Ovary (tissue), 9 donors: ENCODE measurements around the gene GRHL3. TPM values are rescaled to one million over a fixed set of nuclear protein-coding genes. Genes with fewer than 3 reads are reported as not detected.

Source experiments
- DNase-seq, 5 donors: peaks; one replicate each; pipeline ENCODE4 v3.0.0-alpha.2; 2019 to 2020
- H3K27ac ChIP-seq, 2 donors: fragments of 200-600 bp; one replicate each; pipeline versions ENCODE4 v1.5.1 to v1.8.0; 2019 to 2022
- H3K27me3 ChIP-seq: fragments of 200-600 bp; one replicate; pipeline ENCODE4 v1.8.0; 2022
- H3K36me3 ChIP-seq: fragments of 200-600 bp; sonication (generic); one replicate; pipeline ENCODE4 v1.5.1; 2019
- H3K4me1 ChIP-seq: one replicate; pipeline ENCODE4 v1.8.1; 2013; ENCODE audit warnings: mild to moderate bottlenecking, moderate library complexity; ENCODE audit not compliant: insufficient read depth
- H3K4me3 ChIP-seq: fragments of 200-600 bp; sonication (generic); one replicate; pipeline ENCODE4 v1.5.1; 2017
- H3K9me3 ChIP-seq, 2 donors: fragments of 200-600 bp in 1 of 2; sonication (generic) in 1 of 2; one replicate each; pipeline versions ENCODE4 v1.5.1 to v1.8.1; 2013 to 2019; ENCODE audit warnings: mild to moderate bottlenecking in 1 of 2, moderate library complexity in 1 of 2
- CTCF ChIP-seq, 3 donors: fragments of 450-650 bp in 2 of 3; fragments of 200-600 bp in 1 of 3; IDR thresholded peaks; one replicate each; pipeline versions ENCODE4 v1.5.1 to v1.8.0; 2016 to 2022; ENCODE audit warnings: antibody characterized with exemption in 3 of 3, mild to moderate bottlenecking in 1 of 3
- EP300 ChIP-seq: sonication (generic); formaldehyde crosslinking; IDR thresholded peaks from one replicate; pipeline ENCODE4 v1.6.1; 2017; ENCODE audit warnings: antibody characterized with exemption
- POLR2A ChIP-seq: fragments of 450-650 bp; IDR thresholded peaks from one replicate; pipeline ENCODE4 v1.6.1; 2017; ENCODE audit warnings: antibody characterized with exemption, mild to moderate bottlenecking, moderate library complexity
- WGBS, 3 donors: extraction: QIAGEN DNeasy Blood & Tissue Kit in 1 of 3; methylation state at CpG; one replicate each; pipeline versions ENCODE4 v1.1.5 to v1.1.7; 2013 to 2017; 5-methylcytosine and 5-hydroxymethylcytosine counted together
- intact Hi-C, 4 donors: fragments of 100-400 bp; cut with DNase I; formaldehyde crosslinking; loops; one replicate each; pipeline versions ENCODE4 v1.11.0 to v1.15.1; 2022 to 2023
- polyA plus RNA-seq, 2 donors: library from polyadenylated mRNA; stranded (reverse); fragments of 200-250 nt in 1 of 2; fragments of 350-450 nt in 1 of 2; fragmentation: Illumina TruSeq in 1 of 2; extraction: RNeasy Lipid Tissue Mini Kit (QIAGEN cat#74804) in 1 of 2; gene quantifications; one replicate each; pipeline ENCODE4 v1.2.3, GENCODE V29; 2013 to 2014
- total RNA-seq, 7 donors: library from RNA; depleted of rRNA in 2 of 7; stranded (reverse); fragments of >200 nt in 2 of 7; fragmentation: NEBNext Ultra II Directional in 3 of 7; extraction: Animal tissue kit (Norgen Biotek cat#: 25700) in 3 of 7; gene quantifications; one replicate each; pipeline versions ENCODE4 v1.1.0 to v1.2.4, GENCODE V29; 2016 to 2023
- donor health status: DM: no; HTN: no; CAD: no; lungs with moderate emphysema.
- donor health status: DM: no; HTN: no; CAD: no.
- donor health status: Bipolar disorder and iron deficiency.
- donor health status: DM: yes; HTN: yes; CAD: no.
- donor health status: DM: no; HTN: no; CAD: no.
- donor health status: DM: yes; HTN: yes; CAD: no.

GRHL3 gene
- total and polyA plus RNA-seq, 9 donors = 0.15 to 1.6 (median 0.48) TPM; not detected in 6

DNA sequence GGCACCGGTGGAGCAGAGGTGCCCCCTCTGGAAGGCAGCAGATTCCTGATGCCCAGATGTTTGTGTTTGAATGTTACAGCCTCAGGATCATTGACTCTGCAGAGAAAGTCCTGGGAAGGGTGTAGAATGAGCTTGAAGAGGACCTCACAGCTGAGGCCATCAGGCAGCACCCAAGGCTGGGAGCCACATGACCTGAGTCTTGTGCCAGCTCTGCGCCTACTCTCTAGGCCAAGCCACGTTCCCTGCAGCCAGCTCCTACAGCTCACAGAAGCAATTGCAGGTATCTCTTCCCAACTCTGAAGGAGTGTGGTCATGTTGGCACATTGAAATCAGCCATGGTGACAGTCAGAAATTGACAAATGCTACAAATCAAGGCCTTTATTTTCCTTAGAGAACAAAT lies 36.3 kb downstream of the GRHL3 start:
- Histone ChIP-seq H3K4me3 (no peak overlapping the region), H3K4me1 (no peaks in the 10 kb centered on the region), H3K36me3 (no peaks in the 10 kb centered on the region), H3K27ac (no peak overlapping the region), H3K9me3 (no peaks in the 10 kb centered on the region), H3K27me3 (no peaks in the 10 kb centered on the region)
- no peak for DNase-seq
- intact Hi-C loops = no loop called here
- 66 to 76% (median 71%) methylated on average over 3 of the region's 3 CpGs for WGBS, 3 donors
- TF ChIP-seq CTCF (IDR thresholded peaks at IDR 0.05) (no peak), POLR2A (no peak), EP300 (no peak)

- Histone ChIP-seq H3K9me3 (no peaks in the 10 kb centered on the region), H3K4me3 (no peak overlapping the region), H3K36me3 (no peaks in the 10 kb centered on the region), H3K27ac (no peak overlapping the region), H3K27me3 (no peaks in the 10 kb centered on the region), H3K4me1 (no peaks in the 10 kb centered on the region)
- no peak for DNase-seq
- TF ChIP-seq CTCF (IDR thresholded peaks at IDR 0.05) (no peak), EP300 (no peak), POLR2A (no peak)
- intact Hi-C loops = no loop called here
- 90 to 91% (median 91%) methylated on average over 7 of the region's 7 CpGs for WGBS, 3 donors
These were observed 37.9 kb downstream of the GRHL3 start for GRCh38 chr1:24357038-24357437.

- H3K27ac ChIP-seq = no peak overlapping the region
- WGBS, 3 donors = 94 to 97% (median 96%) methylated on average over 10 of the region's 10 CpGs
- no peak for DNase-seq
- no peaks in the 10 kb centered on the region for H3K9me3 ChIP-seq
- no peaks in the 10 kb centered on the region for H3K36me3 ChIP-seq
- TF ChIP-seq POLR2A (no peak), EP300 (no peak), CTCF (IDR thresholded peaks at IDR 0.05) (no peak)
- intact Hi-C loops = no loop called here
- H3K27me3 ChIP-seq = no peaks in the 10 kb centered on the region
- H3K4me3 ChIP-seq = no peak overlapping the region
- H3K4me1 ChIP-seq = no peaks in the 10 kb centered on the region
These were observed 41.5 kb downstream of the GRHL3 start for GRCh38 chr1:24360681-24361080.

DNA sequence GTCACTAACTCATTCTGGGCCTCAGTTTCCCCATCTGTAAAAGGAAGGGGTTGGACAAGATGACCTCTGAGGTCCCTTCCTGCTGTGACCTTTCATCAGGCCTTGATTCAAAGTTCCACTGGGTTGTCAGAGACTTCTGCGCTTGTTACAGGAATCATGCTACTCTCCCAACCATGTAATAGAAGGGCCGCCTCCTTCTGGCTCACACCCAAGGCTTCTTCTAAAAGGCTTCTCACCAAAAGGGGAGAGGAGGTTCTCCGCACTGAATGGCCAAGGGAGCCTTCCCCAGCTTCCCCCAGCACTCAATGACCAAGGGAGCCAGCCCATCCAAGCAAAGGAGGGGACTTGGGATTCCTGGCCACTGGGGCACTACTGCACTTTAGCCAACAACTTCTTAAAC lies 42.7 kb downstream of the GRHL3 start:
- Histone ChIP-seq H3K9me3 (no peaks in the 10 kb centered on the region), H3K27ac (no peak overlapping the region), H3K36me3 (no peaks in the 10 kb centered on the region), H3K4me1 (no peaks in the 10 kb centered on the region), H3K27me3 (no peaks in the 10 kb centered on the region), H3K4me3 (no peak overlapping the region)
- TF ChIP-seq EP300 (no peak), CTCF (IDR thresholded peaks at IDR 0.05) (no peak), POLR2A (no peak)
- WGBS, 3 donors = 95 to 100% (median 96%) methylated on average over 3 of the region's 3 CpGs
- intact Hi-C loops = no loop called here
- DNase-seq = no peak

DNA sequence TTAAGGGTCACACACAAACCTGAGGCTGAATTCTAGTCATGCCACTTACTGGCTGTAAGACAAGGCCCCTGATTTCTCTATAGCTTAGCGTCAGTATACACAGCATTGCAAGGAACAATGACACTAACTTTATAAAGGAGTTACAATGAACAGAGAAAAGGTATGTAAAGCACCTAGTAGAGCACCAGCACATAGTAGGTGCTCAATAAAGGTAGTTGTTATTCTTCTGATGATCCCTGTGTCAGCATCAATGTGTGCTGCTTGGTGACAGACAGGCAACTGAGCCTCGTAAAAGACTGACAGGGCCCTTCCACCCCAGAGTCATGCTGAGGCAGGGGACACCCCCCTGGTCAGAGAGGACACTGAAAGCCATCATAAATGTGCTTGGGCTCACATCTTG lies 43.2 kb downstream of the GRHL3 start:
- Histone ChIP-seq H3K9me3 (no peaks in the 10 kb centered on the region), H3K27me3 (no peaks in the 10 kb centered on the region), H3K4me1 (no peaks in the 10 kb centered on the region), H3K27ac (no peak overlapping the region), H3K4me3 (no peak overlapping the region), H3K36me3 (no peaks in the 10 kb centered on the region)
- 94 to 100% (median 97%) methylated on average over 2 of the region's 2 CpGs for WGBS, 3 donors
- intact Hi-C loops = no loop called here
- DNase-seq = no peak
- TF ChIP-seq CTCF (IDR thresholded peaks at IDR 0.05) (no peak), POLR2A (no peak), EP300 (no peak)
